A673 (cell line): ENCODE measurements around the gene PRKG1. TPM values are rescaled to one million over a fixed set of nuclear protein-coding genes. Genes with fewer than 3 reads are reported as not detected.

ENCODE experiments used
- BruUV-seq: library from RNA; stranded (reverse); fragments of 400-500 nt; replicated peaks from 2 replicates; lab custom pipeline; 2021; lab: Mats Ljungman, UMichigan
- CTCF ChIA-PET: fragments of 300-600 bp; sonication (Branson Sonifier 250); formaldehyde crosslinking; loops from one replicate; lab custom pipeline; 2022; ENCODE audit warnings: antibody characterized with exemption; lab: Charles Lee
- POLR2A ChIA-PET: fragments of 300-600 bp; sonication (Branson Sonifier 250); formaldehyde crosslinking; loops from one replicate; lab custom pipeline; 2022; ENCODE audit warnings: antibody characterized with exemption; ENCODE audit not compliant: low non-redundant PET; lab: Charles Lee
- DNase-seq: peaks from one replicate; pipeline ENCODE4 v3.0.0-alpha.2; 2015; ENCODE audit warnings: low spot score
- H3K27ac ChIP-seq: fragments of 200-600 bp; sonication (generic); 2 replicates; pipeline ENCODE4 v1.5.1; 2016; ENCODE audit warnings: mixed run types, low read depth, mild to moderate bottlenecking, mixed read lengths, antibody characterized with exemption, low read length; ENCODE audit not compliant: poor library complexity, severe bottlenecking
- H3K27me3 ChIP-seq: fragments of 200-600 bp; sonication (generic); replicated peaks from 2 replicates; pipeline ENCODE4 v1.6.1; 2017; ENCODE audit warnings: mixed run types, low read depth, mild to moderate bottlenecking, mixed read lengths, antibody characterized with exemption, low read length; ENCODE audit not compliant: insufficient read depth, poor library complexity
- H3K36me3 ChIP-seq: fragments of 200-600 bp; sonication (generic); 2 replicates; pipeline ENCODE4 v1.6.1; 2016; ENCODE audit warnings: mixed run types, mild to moderate bottlenecking, mixed read lengths, antibody characterized with exemption, low read length; ENCODE audit not compliant: insufficient read depth, poor library complexity, severe bottlenecking
- H3K4me1 ChIP-seq: fragments of 200-600 bp; sonication (generic); 2 replicates; pipeline ENCODE4 v1.6.1; 2017; ENCODE audit warnings: mixed run types, mild to moderate bottlenecking, mixed read lengths, antibody characterized with exemption, low read length; ENCODE audit not compliant: insufficient read depth, poor library complexity, severe bottlenecking
- H3K4me3 ChIP-seq: fragments of 200-600 bp; sonication (generic); 2 replicates; pipeline ENCODE4 v1.5.1; 2016; ENCODE audit warnings: low read depth, mixed run types, mild to moderate bottlenecking, mixed read lengths, low read length; ENCODE audit not compliant: poor library complexity, severe bottlenecking
- H3K9me3 ChIP-seq: fragments of 200-600 bp; sonication (generic); 2 replicates; pipeline ENCODE4 v1.6.1; 2016; ENCODE audit warnings: mixed run types, low read depth, mild to moderate bottlenecking, mixed read lengths, antibody characterized with exemption, low read length; ENCODE audit not compliant: poor library complexity, severe bottlenecking
- CTCF ChIP-seq: fragments of 300-800, 200-600 bp; sonication (generic); conservative IDR thresholded peaks from 2 replicates; pipeline ENCODE4 v1.5.1; 2017; ENCODE audit warnings: low read depth, mild to moderate bottlenecking, antibody characterized with exemption, low read length, moderate library complexity, mixed read lengths
- EZH2 ChIP-seq: fragments of 200-600 bp; sonication (generic); IDR thresholded peaks from 2 replicates; pipeline ENCODE4 v1.6.1; 2017; ENCODE audit warnings: borderline replicate concordance, low read depth, mild to moderate bottlenecking, mixed read lengths, antibody characterized with exemption, low read length; ENCODE audit not compliant: poor library complexity, severe bottlenecking
- intact Hi-C: fragments of 100-400 bp; cut with micrococcal nuclease; formaldehyde crosslinking; loops from one replicate; pipeline ENCODE4 v1.10.0; 2022; ENCODE audit not compliant: unreplicated experiment
- total RNA-seq: library from RNA; stranded (reverse); gene quantifications from 2 replicates; pipeline ENCODE4 v1.2.3, GENCODE V29; 2021

PRKG1 gene
- total RNA-seq, 1 experiment from 2014 or later = 0.58 TPM

- CTCF ChIA-PET = no interaction called here
- POLR2A ChIA-PET = no interaction called here
Observed at GRCh38 chr10:51789903-51790302, 715.6 kb downstream of the PRKG1 start.

DNA sequence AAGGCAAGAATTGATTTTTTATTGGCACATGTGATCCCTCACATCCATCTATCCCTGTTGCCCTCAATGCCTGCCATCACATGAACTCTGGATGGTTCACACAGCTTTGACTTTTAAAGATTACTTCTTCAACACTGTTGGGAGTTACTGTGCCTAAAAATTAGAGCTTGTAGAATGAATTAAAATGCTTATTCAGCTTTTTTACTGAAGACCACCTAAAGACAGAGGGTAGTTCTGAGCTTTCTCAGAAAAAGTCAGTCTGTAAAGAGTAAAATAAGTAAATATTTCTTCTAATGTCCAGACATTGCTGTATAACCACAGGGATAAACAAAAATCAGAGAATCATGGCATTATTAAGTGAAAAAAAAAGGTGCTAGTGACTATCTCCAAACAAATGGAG lies 718.4 kb downstream of the PRKG1 start:
- no peak overlapping the region for H3K27ac ChIP-seq
- no peak for DNase-seq
- no TSS peak for BruUV-seq
- no peaks in the 10 kb centered on the region for H3K4me1 ChIP-seq
- no peak for TF ChIP-seq EZH2
- no peak for TF ChIP-seq CTCF
- H3K27me3 ChIP-seq = no peaks in the 10 kb centered on the region
- ChIA-PET CTCF (no interaction called here), POLR2A (no interaction called here)
- intact Hi-C loops = no loop called here
- peaks cover 5% of the 10 kb centered on the region for H3K9me3 ChIP-seq
- no peak overlapping the region for H3K4me3 ChIP-seq
- H3K36me3 ChIP-seq = no peaks in the 10 kb centered on the region

More at GRCh38 chr10:51789903-51790302, 715.6 kb downstream of the PRKG1 start:
- no peak overlapping the region for H3K4me3 ChIP-seq
- TF ChIP-seq CTCF (no peak), EZH2 (no peak)
- H3K4me1 ChIP-seq = no peaks in the 10 kb centered on the region
- H3K27me3 ChIP-seq = no peaks in the 10 kb centered on the region
- DNase-seq = no peak
- H3K9me3 ChIP-seq = peaks cover 5% of the 10 kb centered on the region
- H3K27ac ChIP-seq = no peak overlapping the region
- BruUV-seq = no TSS peak
- intact Hi-C loops = no loop called here
- H3K36me3 ChIP-seq = no peaks in the 10 kb centered on the region

GRCh38 chr10:51800121-51800520 lies 725.8 kb downstream of the PRKG1 start:
- Histone ChIP-seq H3K9me3 (no peaks in the 10 kb centered on the region), H3K27me3 (no peaks in the 10 kb centered on the region), H3K27ac (no peak overlapping the region), H3K4me1 (no peaks in the 10 kb centered on the region), H3K4me3 (no peak overlapping the region), H3K36me3 (no peaks in the 10 kb centered on the region)
- no TSS peak for BruUV-seq
- no peak for TF ChIP-seq EZH2
- TF ChIP-seq CTCF = no peak
- intact Hi-C loops = no loop called here
- ChIA-PET POLR2A (no interaction called here), CTCF (no interaction called here)
- no peak for DNase-seq
